Measurements from ENCODE around the gene GINS3.

GRCh38 chr16:58430718-58431117, 38.4 kb downstream of the GINS3 start:
- TF ChIP-seq FOXK2 (IDR thresholded peaks at IDR 0.05) (no peak), BHLHE40 (IDR thresholded peaks at IDR 0.05; ENCODE audit: borderline replicate concordance) (no peak), SUZ12 (IDR thresholded peaks at IDR 0.05) (no peak), SP1 (IDR thresholded peaks at IDR 0.05) (no peak), ELF4 (IDR thresholded peaks at IDR 0.05) (no peak), ZNF384 (IDR thresholded peaks at IDR 0.05) (no peak), LEF1 (IDR thresholded peaks at IDR 0.05; ENCODE audit: borderline replicate concordance) (no peak), HDGF (IDR thresholded peaks at IDR 0.05; ENCODE audit: borderline replicate concordance) (no peak), NFRKB (IDR thresholded peaks at IDR 0.05) (no peak), PKNOX1 (IDR thresholded peaks at IDR 0.05) (no peak), TARDBP (IDR thresholded peaks at IDR 0.05) (no peak), FOXA1 (IDR thresholded peaks at IDR 0.05) (no peak), FOXM1 (IDR thresholded peaks at IDR 0.05; ENCODE audit: borderline replicate concordance) (no peak)
